ENCODE results near the gene ADAM19. TPM values are rescaled to one million over a fixed set of nuclear protein-coding genes. Genes with fewer than 3 reads are reported as not detected.

Gene ADAM19
- total and polyA plus RNA-seq, 4 donors = 3.1 to 17.6 (median 12.9) TPM

DNA sequence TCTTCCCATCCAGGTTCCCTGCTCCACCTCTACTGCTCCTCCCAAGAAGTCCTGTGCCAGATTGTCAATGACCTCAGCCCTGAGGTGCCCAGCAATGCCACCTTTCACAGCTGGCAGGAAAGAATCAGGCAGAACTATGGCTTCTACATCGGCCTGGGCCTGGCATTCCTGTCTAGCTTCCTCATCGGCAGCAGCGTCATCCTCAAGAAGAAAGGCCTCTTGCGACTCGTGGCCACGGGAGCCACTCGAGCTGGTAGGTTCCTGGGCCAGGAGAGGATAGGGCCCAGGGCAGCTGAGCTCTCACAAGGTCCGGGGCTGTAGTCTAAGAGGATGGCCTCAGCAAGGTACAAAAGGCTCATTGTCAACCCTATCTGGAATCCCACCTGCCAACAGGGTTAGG lies 112.5 kb downstream of the ADAM19 start:
- ATAC-seq (ENCODE audit: insufficient read depth, low FRiP score) (no peak), DNase-seq (no peak)
- peaks cover 0 to 8% (median 7%) of the 10 kb centered on the region in 5 donors for H3K4me1 ChIP-seq (ENCODE audit: control insufficient read depth in 5 of 5, insufficient read depth in 5 of 5, low read length in 5 of 5)
- 90 to 91% methylated on average over 8 of the region's 8 CpGs for WGBS, 2 donors
- TF ChIP-seq, protein P1, sequence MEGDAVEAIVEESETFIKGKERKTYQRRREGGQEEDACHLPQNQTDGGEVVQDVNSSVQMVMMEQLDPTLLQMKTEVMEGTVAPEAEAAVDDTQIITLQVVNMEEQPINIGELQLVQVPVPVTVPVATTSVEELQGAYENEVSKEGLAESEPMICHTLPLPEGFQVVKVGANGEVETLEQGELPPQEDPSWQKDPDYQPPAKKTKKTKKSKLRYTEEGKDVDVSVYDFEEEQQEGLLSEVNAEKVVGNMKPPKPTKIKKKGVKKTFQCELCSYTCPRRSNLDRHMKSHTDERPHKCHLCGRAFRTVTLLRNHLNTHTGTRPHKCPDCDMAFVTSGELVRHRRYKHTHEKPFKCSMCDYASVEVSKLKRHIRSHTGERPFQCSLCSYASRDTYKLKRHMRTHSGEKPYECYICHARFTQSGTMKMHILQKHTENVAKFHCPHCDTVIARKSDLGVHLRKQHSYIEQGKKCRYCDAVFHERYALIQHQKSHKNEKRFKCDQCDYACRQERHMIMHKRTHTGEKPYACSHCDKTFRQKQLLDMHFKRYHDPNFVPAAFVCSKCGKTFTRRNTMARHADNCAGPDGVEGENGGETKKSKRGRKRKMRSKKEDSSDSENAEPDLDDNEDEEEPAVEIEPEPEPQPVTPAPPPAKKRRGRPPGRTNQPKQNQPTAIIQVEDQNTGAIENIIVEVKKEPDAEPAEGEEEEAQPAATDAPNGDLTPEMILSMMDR (IDR thresholded peaks at IDR 0.05; ENCODE audit: control extremely low read depth, extremely low read depth) = no peak
- no peaks in the 10 kb centered on the region for H3K36me3 ChIP-seq (ENCODE audit: control insufficient read depth in 4 of 4, insufficient read depth in 4 of 4, low read length in 4 of 4)
- H3K27ac ChIP-seq (ENCODE audit: low read depth in 1 of 2, low read length in 1 of 2) = no peak overlapping the region
- peaks cover 0 to 2% (median 0%) of the 10 kb centered on the region in 4 donors for H3K9me3 ChIP-seq (ENCODE audit: control insufficient read depth in 4 of 4, insufficient read depth in 3 of 4, low read length in 3 of 4)
- no peak overlapping the region for H3K9ac ChIP-seq (ENCODE audit: insufficient read depth in 1 of 2, low read length in 2 of 2)
- H3K4me3 ChIP-seq = no peak overlapping the region
- peaks cover 0 to 28% (median 27%) of the 10 kb centered on the region in 3 donors for H3K27me3 ChIP-seq (ENCODE audit: control insufficient read depth in 3 of 3, insufficient read depth in 3 of 3, low read length in 2 of 3)

DNA sequence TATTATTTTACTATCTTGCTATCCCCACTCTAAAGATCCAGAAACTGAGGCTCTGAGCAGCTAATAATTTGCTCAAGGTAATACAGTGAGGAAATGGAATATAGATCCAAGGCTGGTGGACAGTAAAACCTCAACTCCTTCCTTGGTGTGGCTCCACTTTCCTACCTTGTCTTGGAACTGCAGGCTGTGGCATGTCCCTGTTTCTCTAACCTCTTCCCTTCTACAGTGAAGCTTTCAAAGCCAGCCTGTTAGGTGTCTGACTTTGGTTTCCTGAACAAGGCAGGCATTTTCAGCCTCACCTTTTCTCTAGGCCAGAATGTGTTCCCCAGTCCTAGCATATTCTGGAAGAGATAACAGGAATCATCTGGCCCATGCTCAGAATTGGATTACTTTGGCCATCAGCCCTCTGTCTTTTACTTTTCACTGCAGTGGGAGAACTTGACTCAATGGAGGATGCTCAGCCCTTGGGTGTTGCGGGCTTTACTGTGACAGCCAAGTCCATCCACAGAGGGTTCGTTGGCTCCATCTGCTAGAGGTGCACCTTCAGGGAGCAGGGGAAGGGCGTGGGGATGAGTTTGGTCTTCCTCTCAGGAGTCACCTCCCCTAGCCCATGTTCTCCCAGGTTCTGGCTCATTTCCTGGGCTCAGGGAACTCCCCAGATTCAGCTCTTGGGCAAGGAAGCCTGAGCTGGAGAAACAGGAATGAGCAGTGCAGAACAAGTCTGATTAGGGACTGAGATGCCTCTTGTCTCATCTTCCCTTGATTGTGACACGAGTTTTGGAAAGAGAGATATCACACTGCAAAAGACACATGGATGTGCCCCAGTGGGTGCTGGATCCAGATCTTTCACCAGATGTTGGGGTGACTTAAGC lies 114.4 kb downstream of the ADAM19 start:
- Histone ChIP-seq H3K4me3 (no peak overlapping the region), H3K36me3 (ENCODE audit: control insufficient read depth in 4 of 4, insufficient read depth in 4 of 4, low read length in 4 of 4) (no peaks in the 10 kb centered on the region), H3K27ac (ENCODE audit: low read depth in 1 of 2, low read length in 1 of 2) (no peak overlapping the region), H3K27me3 (ENCODE audit: control insufficient read depth in 3 of 3, insufficient read depth in 3 of 3, low read length in 2 of 3) (peaks cover 0 to 28% (median 27%) of the 10 kb centered on the region in 3 donors), H3K4me1 (ENCODE audit: control insufficient read depth in 5 of 5, insufficient read depth in 5 of 5, low read length in 5 of 5) (peaks cover 0 to 8% (median 7%) of the 10 kb centered on the region in 5 donors), H3K9me3 (ENCODE audit: control insufficient read depth in 4 of 4, insufficient read depth in 3 of 4, low read length in 3 of 4) (peaks cover 0 to 2% (median 0%) of the 10 kb centered on the region in 4 donors), H3K9ac (ENCODE audit: insufficient read depth in 1 of 2, low read length in 2 of 2) (no peak overlapping the region)
- ATAC-seq (ENCODE audit: insufficient read depth, low FRiP score) (no peak), DNase-seq (no peak)
- TF ChIP-seq, protein P1 (IDR thresholded peaks at IDR 0.05; ENCODE audit: control extremely low read depth, extremely low read depth) = no peak
- 87 to 90% methylated on average over 4 of the region's 4 CpGs for WGBS, 2 donors

DNA sequence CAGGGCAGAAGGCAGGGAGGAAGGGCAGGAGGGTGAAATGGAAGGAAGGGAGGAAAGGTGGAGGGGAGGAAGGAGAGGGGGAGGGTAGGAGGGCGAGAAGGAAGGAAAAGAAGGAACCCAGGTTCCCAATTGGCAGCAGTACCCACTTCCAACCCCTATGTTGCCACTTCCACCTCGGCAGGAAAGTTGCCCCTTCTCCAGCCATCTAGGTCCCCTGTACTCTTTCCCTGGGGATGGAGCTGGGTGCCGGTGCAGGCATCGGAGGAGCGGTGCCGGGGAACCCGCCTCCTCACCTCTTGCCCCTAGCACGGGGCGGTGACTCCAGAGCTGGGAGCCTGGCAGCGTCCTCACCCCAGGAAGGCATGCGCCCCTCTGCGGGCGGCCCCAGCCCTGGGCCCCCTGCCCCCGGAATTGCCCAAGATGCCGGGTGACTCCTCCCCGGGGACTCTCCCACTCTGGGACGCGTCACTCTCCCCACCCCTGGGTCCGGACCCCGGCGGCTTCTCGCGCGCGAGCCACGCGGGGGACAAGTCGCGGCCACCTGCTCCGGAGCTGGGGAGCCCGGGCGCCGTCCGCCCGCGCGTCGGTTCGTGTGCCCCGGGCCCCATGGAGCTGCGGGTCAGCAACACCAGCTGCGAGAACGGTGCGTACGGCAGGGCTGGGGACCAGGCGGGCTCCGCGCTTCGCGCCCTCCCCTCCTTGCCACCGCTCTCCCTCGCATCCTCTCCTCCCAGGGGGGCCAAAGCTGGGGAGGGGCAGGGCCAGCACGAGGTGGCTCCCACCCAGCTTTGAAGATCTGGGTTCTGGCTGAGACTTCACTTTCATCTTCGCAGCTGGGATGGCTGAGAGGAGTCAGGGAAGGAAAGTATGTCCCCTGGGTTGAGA lies 115.6 kb downstream of the ADAM19 start, which contains the start of gene NIPAL4:
TSS of gene NIPAL4 (plus strand) at position 499 of the 885 bp plus-strand sequence. CDS start at position 607, 108 bp downstream.
- H3K4me3 ChIP-seq = peak within 1 kb of the TSS; percentile 12
- peaks cover 0 to 28% (median 27%) of the 10 kb centered on the region in 3 donors for H3K27me3 ChIP-seq (ENCODE audit: control insufficient read depth in 3 of 3, insufficient read depth in 3 of 3, low read length in 2 of 3)
- H3K9ac ChIP-seq (ENCODE audit: insufficient read depth in 1 of 2, low read length in 2 of 2) = no peak within 1 kb of the TSS
- H3K9me3 ChIP-seq (ENCODE audit: control insufficient read depth in 4 of 4, insufficient read depth in 3 of 4, low read length in 3 of 4) = peaks cover 0 to 2% (median 0%) of the 10 kb centered on the region in 4 donors
- H3K4me1 ChIP-seq (ENCODE audit: control insufficient read depth in 5 of 5, insufficient read depth in 5 of 5, low read length in 5 of 5) = peaks cover 0 to 8% (median 7%) of the 10 kb centered on the region in 5 donors
- peak in 1 of 3 donors; percentile 23 for DNase-seq
- TF ChIP-seq, protein P1 (IDR thresholded peaks at IDR 0.05; ENCODE audit: control extremely low read depth, extremely low read depth) = no peak
- no peaks in the 10 kb centered on the region for H3K36me3 ChIP-seq (ENCODE audit: control insufficient read depth in 4 of 4, insufficient read depth in 4 of 4, low read length in 4 of 4)
- no peak within 1 kb of the TSS for H3K27ac ChIP-seq (ENCODE audit: low read depth in 1 of 2, low read length in 1 of 2)
- 2 to 3% methylated on average over 53 to 54 of the region's 54 CpGs for WGBS, 2 donors
- no peak for ATAC-seq (ENCODE audit: insufficient read depth, low FRiP score)
